Inferior parietal cortex (tissue), 1 donor: ENCODE data around the gene MPPE1.
"Not testable (repeated sequence)": the region's sequence is repeated elsewhere in the genome, so short reads cannot be mapped to it uniquely, and the experiment has no call there.

Experiments
- DNase-seq: peaks from one replicate; pipeline ENCODE4 v3.0.0-alpha.2; 2016; ENCODE audit errors: extremely low spot score

The MPPE1 gene, protein sequence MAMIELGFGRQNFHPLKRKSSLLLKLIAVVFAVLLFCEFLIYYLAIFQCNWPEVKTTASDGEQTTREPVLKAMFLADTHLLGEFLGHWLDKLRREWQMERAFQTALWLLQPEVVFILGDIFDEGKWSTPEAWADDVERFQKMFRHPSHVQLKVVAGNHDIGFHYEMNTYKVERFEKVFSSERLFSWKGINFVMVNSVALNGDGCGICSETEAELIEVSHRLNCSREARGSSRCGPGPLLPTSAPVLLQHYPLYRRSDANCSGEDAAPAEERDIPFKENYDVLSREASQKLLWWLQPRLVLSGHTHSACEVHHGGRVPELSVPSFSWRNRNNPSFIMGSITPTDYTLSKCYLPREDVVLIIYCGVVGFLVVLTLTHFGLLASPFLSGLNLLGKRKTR

DNA sequence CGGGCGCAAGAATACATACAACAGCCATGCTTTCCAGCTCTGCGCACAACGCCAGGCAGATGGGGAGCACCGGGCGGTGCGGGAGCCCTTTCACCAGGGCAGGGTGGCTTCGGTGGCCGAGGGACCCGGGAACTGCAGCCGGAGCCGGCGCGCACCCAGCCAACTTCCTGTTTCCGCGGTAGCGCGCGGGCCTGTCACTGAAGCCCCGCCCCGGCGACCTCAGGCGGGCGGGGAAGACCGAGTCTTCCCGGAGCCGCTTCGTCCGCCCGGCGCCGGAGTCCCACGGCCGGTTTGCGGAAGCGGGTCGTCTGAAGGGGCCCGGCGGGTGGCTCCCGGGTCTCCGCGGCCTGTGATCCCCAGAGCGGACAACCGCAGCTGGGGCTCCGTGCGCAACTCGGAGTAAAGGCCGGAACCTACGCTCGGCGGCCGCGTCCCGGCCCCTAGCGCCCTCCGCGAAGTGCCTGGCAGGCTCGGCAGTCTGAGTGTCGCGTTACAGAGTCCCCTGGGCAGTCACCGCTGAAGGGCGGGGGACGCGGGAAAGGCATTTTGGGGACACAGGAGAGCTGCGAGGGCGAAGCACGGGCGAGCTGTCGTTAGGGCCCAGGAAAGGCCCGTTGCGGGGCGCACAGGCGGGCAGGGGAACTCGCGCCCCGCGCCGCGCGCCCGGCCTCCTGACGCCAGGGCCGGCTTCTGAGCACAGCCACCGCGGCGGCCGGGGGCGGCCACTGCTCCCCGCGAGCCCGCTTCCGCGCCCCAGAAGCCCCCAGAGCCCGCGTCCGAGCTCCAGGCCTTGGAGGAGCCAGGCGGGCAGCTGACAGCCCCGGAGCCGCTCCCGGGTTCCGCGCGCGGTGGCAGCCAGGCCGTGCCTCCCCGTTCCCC is at the start of gene MPPE1:
Gene MPPE1, minus strand, starts transcription at position 136 of the 879 bp plus-strand sequence. CDS start 11,053 bp downstream, outside the sequence.
- DNase-seq = peak; percentile 85

DNA sequence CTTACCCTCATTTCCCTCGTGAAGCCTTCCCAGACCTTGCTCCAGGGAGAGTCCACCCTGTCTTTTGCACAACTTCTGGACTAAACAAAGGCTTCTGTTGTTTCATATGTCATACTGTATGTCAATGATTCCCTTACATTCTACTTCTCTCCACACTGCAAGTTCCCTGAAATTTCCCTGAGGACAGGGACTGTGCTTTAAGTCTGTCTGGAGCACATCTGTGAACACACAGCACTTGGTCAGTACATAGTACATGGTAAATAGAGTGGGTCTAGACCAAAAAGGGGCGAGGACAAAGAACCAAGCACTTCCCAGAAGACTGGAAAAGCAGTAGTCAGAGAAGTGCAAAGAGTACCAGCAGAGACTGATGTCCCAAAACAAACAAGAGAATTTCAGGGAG is 49.5 kb upstream of the MPPE1 start:
- no peak for DNase-seq

GRCh38 chr18:11956371-11957308 is 48.5 kb upstream of the MPPE1 start:
- no peak for DNase-seq

GRCh38 chr18:11955239-11956029 is 47.3 kb upstream of the MPPE1 start:
- peak; percentile 38 for DNase-seq

DNA sequence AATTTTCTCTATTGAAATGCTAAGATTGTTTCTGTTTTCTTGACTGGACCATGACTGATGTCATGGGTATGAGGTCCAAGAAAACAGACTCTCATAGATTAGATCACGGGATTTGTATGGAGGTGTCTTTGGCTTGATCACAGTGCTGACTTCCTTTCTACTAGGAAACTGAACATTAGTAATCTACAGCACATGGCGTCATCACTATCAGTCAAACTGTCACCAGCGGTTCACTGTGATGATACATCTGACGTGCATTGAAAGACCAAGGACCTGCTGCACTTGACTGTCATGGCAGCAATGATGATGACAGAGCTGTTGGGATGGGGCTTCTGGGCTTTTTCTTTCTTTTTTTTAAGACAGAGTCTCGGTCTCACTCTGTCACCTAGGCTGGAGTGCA is 45.0 kb upstream of the MPPE1 start:
- no peak for DNase-seq

- no peak for DNase-seq
Observed at GRCh38 chr18:11951390-11951851, 43.3 kb upstream of the MPPE1 start.

DNA sequence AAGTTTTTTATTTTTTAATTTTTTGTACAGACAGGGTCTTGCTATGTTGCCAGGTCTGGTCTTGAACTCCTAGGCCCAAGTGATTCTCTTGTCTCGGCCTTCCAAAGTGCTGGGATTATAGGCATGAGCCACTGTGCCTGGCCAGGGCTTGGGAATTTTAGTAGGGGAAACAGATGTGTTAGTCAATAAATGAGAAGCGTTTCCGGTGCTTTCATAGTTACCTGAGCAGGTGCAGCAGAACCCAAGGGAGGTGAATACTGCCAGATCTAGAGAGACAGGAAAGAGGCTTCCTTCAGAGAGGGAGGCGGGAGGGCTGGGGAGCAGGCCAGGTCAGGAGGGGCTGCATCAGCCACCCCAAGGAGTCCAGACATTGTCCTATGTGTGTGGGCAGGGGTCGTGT is 42.7 kb upstream of the MPPE1 start:
- no peak for DNase-seq

DNA sequence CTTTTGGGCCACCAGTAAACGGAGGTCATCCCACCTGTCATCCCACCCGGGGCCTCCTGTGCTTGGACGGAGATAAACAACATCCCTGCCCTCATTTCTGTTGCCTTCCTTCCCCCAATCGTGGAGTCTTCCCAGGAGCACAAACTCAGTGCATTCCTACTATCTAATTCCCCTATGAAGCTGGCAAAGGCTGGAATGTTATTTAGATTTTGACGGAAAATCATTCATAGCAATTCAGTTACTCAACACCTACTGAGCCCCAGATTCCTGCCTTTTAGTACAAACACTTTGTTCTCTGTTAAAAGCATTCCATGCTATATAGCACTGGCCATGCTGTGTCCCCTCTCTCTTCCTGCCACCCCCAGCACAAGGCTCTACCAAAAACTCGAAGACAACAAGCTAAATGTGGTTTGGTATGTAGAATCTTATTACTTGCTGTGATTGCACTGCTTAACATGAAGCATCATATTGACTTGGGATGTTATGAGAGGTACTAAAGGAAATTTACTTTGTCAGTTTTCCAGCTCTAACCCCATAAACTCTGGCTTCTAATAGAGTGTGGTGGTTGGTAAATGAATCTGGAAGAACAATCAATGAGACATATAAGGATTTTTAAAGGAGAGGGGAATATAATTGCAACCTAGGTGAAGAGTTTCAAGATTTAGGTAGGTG is 40.9 kb upstream of the MPPE1 start:
- DNase-seq = no peak

DNA sequence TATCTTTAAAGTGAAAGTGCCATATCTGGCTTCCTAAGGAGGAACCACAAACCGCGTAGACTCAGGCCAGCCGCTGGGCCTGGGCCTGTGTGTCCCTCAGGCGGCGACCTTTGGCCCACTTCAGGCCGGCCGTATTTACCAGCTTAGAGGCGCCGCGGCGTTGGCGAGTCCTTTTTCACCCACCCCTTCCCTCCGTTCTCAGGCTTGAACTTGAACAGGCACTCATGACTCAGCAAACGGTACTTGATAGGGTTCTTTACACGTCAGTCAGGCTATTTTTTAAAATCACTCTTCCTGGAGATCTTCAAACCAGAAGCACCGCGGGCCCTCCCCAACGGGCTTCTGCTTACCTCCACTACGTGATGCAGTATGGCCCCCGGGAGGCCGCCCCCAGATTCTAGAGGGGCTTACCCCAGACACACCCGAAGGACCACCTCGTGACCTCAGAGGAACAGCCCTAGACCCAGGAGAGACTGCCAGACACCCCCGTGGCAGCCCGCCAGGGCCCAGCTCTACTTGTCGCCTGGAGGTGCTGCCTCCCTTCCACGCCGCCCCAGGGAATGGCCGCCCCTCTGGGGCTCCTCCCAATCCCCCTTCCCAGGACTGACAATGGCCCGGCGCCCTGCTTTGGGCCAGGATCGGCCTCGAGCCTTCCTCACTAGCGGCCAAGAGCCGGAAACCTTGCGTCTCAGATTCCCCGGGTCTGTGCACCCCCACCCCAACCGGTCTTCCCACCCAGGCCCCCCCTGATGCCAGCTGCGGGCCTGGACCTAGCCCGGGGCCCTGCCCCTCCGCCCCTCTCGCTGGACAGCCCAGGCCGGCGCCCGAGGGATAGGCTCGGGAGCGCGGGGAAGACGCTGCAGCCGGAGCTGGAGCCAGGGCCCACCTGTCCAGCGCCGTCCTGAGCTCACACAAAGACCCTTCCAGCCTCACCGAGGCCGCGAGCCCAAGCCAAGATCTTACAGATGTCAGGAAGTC is 39.4 kb upstream of the MPPE1 start:
- peak; percentile 76 for DNase-seq

DNA sequence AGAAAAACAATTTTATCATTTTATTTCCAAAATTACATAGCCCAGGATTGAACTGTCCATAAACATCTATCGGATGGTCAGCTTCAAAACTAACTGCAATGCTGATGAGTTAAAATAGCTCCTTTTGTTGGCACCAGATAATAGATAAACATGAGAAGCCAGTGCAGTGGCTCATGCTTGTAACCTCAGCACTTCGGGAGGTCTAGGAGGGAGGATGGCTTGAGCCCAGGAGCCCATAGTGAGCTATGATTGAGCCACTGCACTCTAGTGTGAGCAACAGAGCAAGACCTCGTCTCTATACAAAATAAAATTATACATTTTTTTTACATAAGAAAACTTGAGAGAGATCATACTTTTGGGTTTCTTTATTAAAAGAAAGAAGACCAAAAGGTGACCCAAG is 38.6 kb upstream of the MPPE1 start:
- DNase-seq = no peak

DNA sequence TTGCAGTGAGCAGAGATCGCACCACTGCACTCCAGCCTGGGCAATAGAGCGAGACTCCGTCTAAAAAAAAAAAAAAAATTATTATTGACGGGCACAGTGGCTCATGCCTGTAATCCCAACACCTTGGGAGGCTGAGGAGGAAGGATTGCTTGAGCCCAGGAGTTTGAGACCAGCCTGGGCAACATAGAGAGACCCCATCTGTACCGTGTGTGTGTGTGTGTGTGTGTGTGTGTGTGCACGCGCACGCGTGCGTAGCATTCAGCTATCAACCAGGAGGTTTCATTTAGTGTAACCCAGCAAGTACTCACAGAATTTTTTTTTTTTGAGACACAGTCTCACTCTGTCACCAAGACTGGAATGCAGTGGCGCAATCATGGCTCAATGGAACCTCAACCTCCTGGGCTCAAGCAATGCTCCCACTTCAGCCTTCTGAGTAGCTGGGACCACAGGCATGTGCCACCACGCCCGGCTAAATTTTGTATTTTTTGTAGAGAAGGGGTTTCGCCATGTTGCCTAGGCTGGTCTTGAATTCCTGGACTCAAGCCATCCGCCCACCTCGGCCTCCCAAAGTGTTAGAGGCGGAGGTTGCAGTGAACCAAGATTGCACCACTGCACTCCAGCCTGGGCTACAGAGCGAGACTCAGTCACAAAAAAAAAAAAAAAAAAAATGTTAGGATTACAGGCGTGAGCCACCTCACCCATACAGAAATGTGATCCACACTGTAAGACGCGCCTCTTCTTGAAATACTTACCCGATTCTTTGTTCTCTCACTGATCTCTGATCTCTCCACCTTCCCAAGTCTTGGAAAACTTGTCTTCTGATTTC is 37.9 kb upstream of the MPPE1 start:
- not testable (repeated sequence) for DNase-seq

DNA sequence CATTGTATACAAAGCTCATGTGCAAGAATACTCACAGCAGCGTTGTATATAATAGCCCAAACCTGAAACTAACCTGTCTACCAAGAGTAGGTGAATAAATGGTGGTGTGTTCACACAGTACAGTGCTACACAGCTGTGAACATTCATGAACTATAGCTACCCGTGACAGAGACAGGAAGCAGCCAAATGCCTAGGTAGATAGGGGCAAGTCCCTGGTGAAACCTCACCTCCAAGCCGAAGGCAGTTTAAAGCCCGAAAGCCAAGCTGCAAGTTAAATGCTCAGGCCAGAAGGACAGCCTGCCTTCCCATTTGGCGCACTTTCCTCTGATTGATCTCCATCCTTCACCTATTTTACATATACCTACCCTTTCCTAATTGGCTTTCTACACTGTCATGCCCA is 36.7 kb upstream of the MPPE1 start:
- no peak for DNase-seq

- DNase-seq = no peak
Observed at GRCh38 chr18:11944252-11944651, 36.1 kb upstream of the MPPE1 start.

DNA sequence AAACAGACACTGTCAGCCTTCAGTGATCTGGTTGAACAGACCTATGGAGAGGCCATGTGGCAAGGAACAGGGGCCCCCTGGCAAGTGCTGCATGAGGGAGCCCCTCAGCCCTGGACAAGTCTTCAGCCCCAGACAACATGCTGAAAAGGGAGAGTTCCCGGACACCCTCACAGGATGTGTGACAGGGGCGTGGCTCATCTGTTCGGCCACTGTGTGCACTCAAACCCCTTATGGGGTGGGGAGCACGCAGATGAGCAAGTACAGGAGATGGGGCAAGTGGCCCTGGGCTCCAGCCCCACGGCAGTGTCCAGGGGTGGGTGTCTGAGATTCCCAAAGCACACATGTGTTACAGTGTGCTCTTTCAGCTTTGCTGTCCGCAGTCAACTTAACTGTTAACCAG is 35.4 kb upstream of the MPPE1 start:
- no peak for DNase-seq

DNA sequence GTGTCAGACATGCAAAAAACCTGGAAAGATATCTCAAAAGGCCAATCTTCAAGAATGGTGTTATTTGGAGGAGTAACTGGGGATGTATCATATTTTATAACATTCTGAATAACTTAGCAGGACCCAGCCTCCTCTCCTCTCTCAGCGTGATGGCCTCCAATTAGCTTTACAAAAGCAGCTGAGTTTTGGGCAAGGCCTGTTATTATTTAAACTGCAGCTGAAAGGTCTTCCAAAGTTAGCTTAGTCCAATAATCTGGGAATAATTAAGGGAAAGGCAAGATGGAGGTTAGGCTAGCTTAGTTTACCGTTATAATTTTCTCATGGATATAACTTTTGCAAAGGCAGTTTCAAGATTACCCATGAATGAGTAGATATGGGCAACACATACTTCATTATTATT is 32.8 kb upstream of the MPPE1 start:
- DNase-seq = no peak

DNA sequence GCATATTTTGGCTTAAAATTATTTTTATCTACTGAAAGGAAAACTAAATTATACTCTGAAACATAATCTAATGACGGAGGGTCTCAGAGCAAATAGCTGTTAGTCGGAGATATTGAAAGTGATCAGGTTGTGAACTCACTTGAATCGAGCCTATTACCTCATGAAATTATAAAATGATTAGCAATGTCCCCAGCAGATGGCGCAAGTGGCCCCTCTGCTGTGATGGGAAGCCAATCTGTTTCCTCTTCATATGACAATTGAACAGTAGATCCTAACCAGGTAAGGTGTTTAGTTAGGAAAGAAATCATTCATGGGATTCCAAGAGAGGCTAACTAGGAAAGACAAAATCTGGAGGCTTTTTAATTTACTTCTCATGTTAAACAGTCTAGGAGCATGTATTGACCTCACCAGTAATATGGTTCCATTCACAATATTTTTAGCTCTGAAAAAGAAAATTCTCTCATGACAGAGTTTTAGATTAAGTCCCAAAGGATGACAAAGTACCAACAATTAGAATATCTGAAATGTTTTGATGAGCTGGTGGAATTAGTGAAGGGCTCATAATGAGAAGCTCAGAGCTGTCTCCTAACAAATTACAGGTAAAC is 29.9 kb upstream of the MPPE1 start:
- peak; percentile 89 for DNase-seq

GRCh38 chr18:11932393-11932792 is 24.3 kb upstream of the MPPE1 start:
- DNase-seq = no peak

DNA sequence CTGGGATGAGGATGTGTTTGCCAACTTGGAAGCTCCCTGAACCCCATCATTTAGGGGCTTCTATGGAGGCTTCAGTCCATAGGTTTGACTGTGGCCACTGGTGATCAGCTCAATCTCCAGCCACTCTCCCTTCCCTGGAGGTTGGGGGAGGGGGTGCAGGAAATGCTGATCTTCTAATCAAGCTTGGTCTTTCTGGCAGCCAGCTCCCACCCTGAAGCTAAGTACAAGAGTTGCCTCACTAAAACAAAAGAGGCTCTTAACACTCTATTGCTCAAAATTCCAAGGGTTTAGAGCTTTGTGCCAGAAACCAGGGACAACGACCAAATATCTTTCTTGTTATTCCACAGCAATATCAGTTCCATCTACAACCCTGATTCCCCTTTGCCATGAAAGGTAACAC is 19.4 kb upstream of the MPPE1 start:
- no peak for DNase-seq
